MCF 10A (cell line): ENCODE results near the gene TBC1D2B. TPM values are rescaled to one million over a fixed set of nuclear protein-coding genes. Genes with fewer than 3 reads are reported as not detected.

ENCODE experiments used
- BruUV-seq: library from RNA; stranded (reverse); fragments of 400-500 nt; replicated peaks from 2 replicates; lab custom pipeline; 2021; lab: Mats Ljungman, UMichigan
- CTCF ChIA-PET: fragments of 300-600 bp; sonication (Branson Sonifier 250); formaldehyde crosslinking; extraction: SDS; loops from one replicate; lab custom pipeline; 2021; ENCODE audit warnings: antibody characterized with exemption, inconsistent platforms; lab: Yijun Ruan, JAX
- POLR2A ChIA-PET: fragments of 300-600, 350-650 bp; sonication (Branson Sonifier 250); formaldehyde crosslinking; extraction: SDS; loops from one replicate; lab custom pipeline; 2020; ENCODE audit warnings: antibody characterized with exemption, inconsistent platforms; lab: Yijun Ruan, JAX
- DNase-seq: peaks from one replicate; pipeline ENCODE4 v3.0.0-alpha.2; 2018; ENCODE audit not compliant: unreplicated experiment
- H3K27ac Mint-ChIP-seq: one replicate; pipeline ENCODE4 v1.8.0; 2022; ENCODE audit warnings: mild to moderate bottlenecking, low read depth, mixed read lengths; ENCODE audit not compliant: unreplicated experiment
- H3K27me3 Mint-ChIP-seq: one replicate; pipeline ENCODE4 v1.8.0; 2022; ENCODE audit warnings: mixed read lengths; ENCODE audit not compliant: insufficient read depth, unreplicated experiment
- H3K36me3 Mint-ChIP-seq: one replicate; pipeline ENCODE4 v1.8.0; 2022; ENCODE audit warnings: mild to moderate bottlenecking, moderate library complexity, mixed read lengths; ENCODE audit not compliant: insufficient read depth, unreplicated experiment
- H3K4me1 Mint-ChIP-seq: one replicate; pipeline ENCODE4 v1.8.0; 2022; ENCODE audit warnings: mixed read lengths; ENCODE audit not compliant: insufficient read depth, unreplicated experiment
- H3K4me3 Mint-ChIP-seq: one replicate; pipeline ENCODE4 v1.8.0; 2022; ENCODE audit warnings: mild to moderate bottlenecking, moderate library complexity, mixed read lengths; ENCODE audit not compliant: unreplicated experiment
- H3K9me3 Mint-ChIP-seq: one replicate; pipeline ENCODE4 v1.8.0; 2022; ENCODE audit warnings: mixed read lengths; ENCODE audit not compliant: unreplicated experiment
- CTCF ChIP-seq: fragments of 200-600 bp; IDR thresholded peaks from one replicate; pipeline ENCODE4 v1.8.0; 2022; ENCODE audit warnings: antibody characterized with exemption, mild to moderate bottlenecking; ENCODE audit not compliant: unreplicated experiment
- intact Hi-C: fragments of 100-400 bp; cut with micrococcal nuclease; formaldehyde crosslinking; loops from 2 replicates; pipeline ENCODE4 v1.14.1; 2022
- total RNA-seq: library from RNA; stranded (reverse); gene quantifications from 2 replicates; pipeline ENCODE4 v1.2.3, GENCODE V29; 2022

TBC1D2B gene
- total RNA-seq, 1 experiment from 2014 or later: 21.2 TPM

GRCh38 chr15:78023081-78023665 is 54.3 kb downstream of the TBC1D2B start:
- no peak overlapping the region for H3K4me3 Mint-ChIP-seq
- no peaks in the 10 kb centered on the region for H3K4me1 Mint-ChIP-seq
- H3K36me3 Mint-ChIP-seq: peaks cover 61% of the 10 kb centered on the region
- DNase-seq: no peak
- H3K27ac Mint-ChIP-seq: peak overlapping the region; percentile 69
- H3K9me3 Mint-ChIP-seq: no peaks in the 10 kb centered on the region
- BruUV-seq: no TSS peak
- intact Hi-C loops: no loop called here
- no peak for TF ChIP-seq CTCF
- ChIA-PET POLR2A (interaction anchor here (0.7 to 1.3 kb wide), 3 partner anchors 11 to 33 kb away, joined by 3 to 5 read pairs (median 4); no protein-coding TSS in a partner anchor), CTCF (interaction anchor here (0.6 to 0.9 kb wide), 2 partner anchors 11 to 27 kb away, joined by 3 read pairs; no protein-coding TSS in a partner anchor)
- H3K27me3 Mint-ChIP-seq: no peaks in the 10 kb centered on the region

- Mint-ChIP-seq H3K4me1 (peaks cover under 1% of the 10 kb centered on the region), H3K27me3 (no peaks in the 10 kb centered on the region), H3K36me3 (peaks cover 55% of the 10 kb centered on the region), H3K27ac (peak overlapping the region; percentile 75), H3K9me3 (no peaks in the 10 kb centered on the region), H3K4me3 (no peak overlapping the region)
- no peak for DNase-seq
- CTCF ChIA-PET: no interaction called here
- no TSS peak for BruUV-seq
- no peak for TF ChIP-seq CTCF
- intact Hi-C loops: no loop called here
- POLR2A ChIA-PET: interaction anchor here (0.9 to 1.3 kb wide), 3 partner anchors 9 to 35 kb away, joined by 3 to 5 read pairs (median 4); no protein-coding TSS in a partner anchor
Observed at GRCh38 chr15:78021761-78022160, 55.8 kb downstream of the TBC1D2B start.

- Mint-ChIP-seq H3K9me3 (no peaks in the 10 kb centered on the region), H3K27ac (no peak overlapping the region), H3K4me1 (peaks cover 6% of the 10 kb centered on the region), H3K4me3 (no peak overlapping the region), H3K27me3 (no peaks in the 10 kb centered on the region), H3K36me3 (peaks cover 50% of the 10 kb centered on the region)
- no TSS peak for BruUV-seq
- DNase-seq: no peak
- no peak for TF ChIP-seq CTCF
- CTCF ChIA-PET: interaction anchor here (1.1 kb wide), 1 partner anchor 13 kb away, joined by 3 read pairs; no protein-coding TSS in a partner anchor
- POLR2A ChIA-PET: no interaction called here
- intact Hi-C loops: no loop called here
Observed at GRCh38 chr15:78020007-78020406, 57.5 kb downstream of the TBC1D2B start.

- Mint-ChIP-seq H3K36me3 (peaks cover 46% of the 10 kb centered on the region), H3K27ac (peak overlapping the region; percentile 47), H3K4me3 (no peak overlapping the region), H3K27me3 (no peaks in the 10 kb centered on the region), H3K9me3 (no peaks in the 10 kb centered on the region), H3K4me1 (peaks cover 6% of the 10 kb centered on the region)
- BruUV-seq: no TSS peak
- DNase-seq: no peak
- intact Hi-C loops: no loop called here
- no peak for TF ChIP-seq CTCF
- POLR2A ChIA-PET: interaction anchor here (0.8 to 1.3 kb wide), 2 partner anchors 10 to 26 kb away, joined by 3 to 4 read pairs; no protein-coding TSS in a partner anchor
- CTCF ChIA-PET: interaction anchor here (0.6 to 1.2 kb wide), 2 partner anchors 32 to 60 kb away, joined by 4 to 5 read pairs; no protein-coding TSS in a partner anchor
Observed at GRCh38 chr15:78018946-78019644, 58.4 kb downstream of the TBC1D2B start.
